K562 (cell line): ENCODE data around the gene PRSS22. TPM values are rescaled to one million over a fixed set of nuclear protein-coding genes. Genes with fewer than 3 reads are reported as not detected.

Experiments
- CEBPB ChIP-seq: fragments of 450-650 bp; IDR thresholded peaks from 2 replicates; pipeline ENCODE4 v1.6.1; 2016; ENCODE audit warnings: missing genetic modification characterization, missing compliant biosample characterization
- CHD4 ChIP-seq: fragments of 200-600 bp; sonication (generic); IDR thresholded peaks from 3 replicates; pipeline ENCODE4 v1.6.1; 2012; ENCODE audit warnings: low read depth, mild to moderate bottlenecking, mixed read lengths, low read length, inconsistent platforms; ENCODE audit not compliant: insufficient read depth, insufficient replicate concordance, poor library complexity, severe bottlenecking
- E2F8 ChIP-seq: fragments of 450-650 bp; IDR thresholded peaks from 2 replicates; pipeline ENCODE4 v1.7.1; 2018; ENCODE audit warnings: mild to moderate bottlenecking, low read depth; ENCODE audit not compliant: partially characterized antibody
- ETV6 ChIP-seq, 3 experiments: fragments of 150-350 bp in 1 of 3; sonication (generic) in 1 of 3; formaldehyde crosslinking in 1 of 3; IDR thresholded peaks; 2 replicates each; pipeline versions ENCODE4 v1.6.1 to v1.8.0; 2014 to 2022; ENCODE audit warnings: borderline replicate concordance in 2 of 3, low read depth in 2 of 3, antibody characterized with exemption in 1 of 3, low read length in 1 of 3, mild to moderate bottlenecking in 1 of 3, missing genetic modification reagents in 1 of 3
- FOXA1 ChIP-seq: fragments of 450-650 bp; IDR thresholded peaks from 2 replicates; pipeline ENCODE4 v1.6.1; 2016; ENCODE audit warnings: mild to moderate bottlenecking, borderline replicate concordance
- KAT8 ChIP-seq: fragments of 450-650 bp; IDR thresholded peaks from 2 replicates; pipeline ENCODE4 v1.6.1; 2016; ENCODE audit warnings: low read depth, mild to moderate bottlenecking
- MIER1 ChIP-seq: fragments of 450-650 bp; IDR thresholded peaks from 2 replicates; pipeline ENCODE4 v1.6.1; 2016; ENCODE audit warnings: antibody characterized with exemption, mild to moderate bottlenecking, low read depth
- PHB ChIP-seq: fragments of 250-450 bp; sonication (Bioruptor Pico); IDR thresholded peaks from 2 replicates; pipeline ENCODE4 v1.5.0; 2021
- POLR2B ChIP-seq: fragments of 450-650 bp; IDR thresholded peaks from 2 replicates; pipeline ENCODE4 v1.6.1; 2018; ENCODE audit warnings: low read depth; ENCODE audit not compliant: partially characterized antibody
- PRMT5 ChIP-seq: sonication (generic); formaldehyde crosslinking; IDR thresholded peaks from 2 replicates; pipeline ENCODE4 v1.5.0; 2020; ENCODE audit warnings: missing genetic modification reagents
- RBM39 ChIP-seq: fragments of 200-400 bp; formaldehyde crosslinking; optimal IDR thresholded peaks from 2 replicates; pipeline ENCODE3; 2018; ENCODE audit warnings: low read depth, low read length
- RERE ChIP-seq: sonication (generic); formaldehyde crosslinking; IDR thresholded peaks from 2 replicates; pipeline ENCODE4 v1.8.0; 2023; ENCODE audit warnings: missing genetic modification reagents, mild to moderate bottlenecking, borderline replicate concordance
- SAFB ChIP-seq: fragments of 200-400 bp; formaldehyde crosslinking; IDR thresholded peaks from 2 replicates; pipeline ENCODE4 v1.6.1; 2017; ENCODE audit warnings: low read depth, low read length, borderline replicate concordance
- SMARCB1 ChIP-seq: IDR thresholded peaks from 2 replicates; pipeline ENCODE4 v1.6.1; 2011; ENCODE audit warnings: improper control_type of control experiment, low read depth; ENCODE audit not compliant: insufficient read length
- TAF15 ChIP-seq: fragments of 200-400 bp; formaldehyde crosslinking; IDR thresholded peaks from 2 replicates; pipeline ENCODE4 v1.6.1; 2017; ENCODE audit warnings: mild to moderate bottlenecking, low read depth, low read length, moderate library complexity
- XRCC5 ChIP-seq: fragments of 200-400 bp; formaldehyde crosslinking; IDR thresholded peaks from 2 replicates; pipeline ENCODE4 v1.6.1; 2017; ENCODE audit warnings: low read depth, mild to moderate bottlenecking, low read length
- ZFPM2 ChIP-seq: fragments of 250-450 bp; sonication (Bioruptor Pico); IDR thresholded peaks from 2 replicates; pipeline ENCODE4 v1.5.1; 2022; ENCODE audit warnings: mild to moderate bottlenecking
- ZNF253 ChIP-seq: fragments of 250-450 bp; sonication (Bioruptor Pico); conservative IDR thresholded peaks from 2 replicates; pipeline ENCODE4 v1.6.1; 2021; ENCODE audit warnings: mild to moderate bottlenecking
- polyA plus RNA-seq, 8 experiments: library from polyadenylated mRNA; depleted of rRNA in 4 of 8; stranded (reverse) in 5 of 8; unstranded in 3 of 8; fragments of >200 nt; fragmentation: Nextera tagmentation in 2 of 8; fragmentation: Illumina TruSeq in 1 of 8; extraction: Ambion mirVana in 2 of 8; extraction: Trizol in 1 of 8; gene quantifications; 2 replicates each; pipeline versions ENCODE4 v1.2.1 to v1.2.3, GENCODE V29; 2011 to 2014; ENCODE audit warnings: inconsistent platforms in 1 of 8, missing spikeins in 1 of 8
- total RNA-seq, 7 experiments: library from RNA; depleted of rRNA in 6 of 7; stranded (reverse); fragments of >200 nt in 6 of 7; fragmentation: Illumina TruSeq in 2 of 7; extraction: Trizol in 2 of 7; gene quantifications; 2 replicates each; pipeline versions ENCODE4 v1.2.1 to v1.2.3, GENCODE V29; 2011 to 2021; ENCODE audit warnings: low replicate concordance in 1 of 7

The PRSS22 gene
- total and polyA plus RNA-seq, 9 of the 15 experiments (the other 6 are each of a cell fraction or from before 2014, with no cell fraction given): 0.13 to 0.42 TPM; not detected in 7

DNA sequence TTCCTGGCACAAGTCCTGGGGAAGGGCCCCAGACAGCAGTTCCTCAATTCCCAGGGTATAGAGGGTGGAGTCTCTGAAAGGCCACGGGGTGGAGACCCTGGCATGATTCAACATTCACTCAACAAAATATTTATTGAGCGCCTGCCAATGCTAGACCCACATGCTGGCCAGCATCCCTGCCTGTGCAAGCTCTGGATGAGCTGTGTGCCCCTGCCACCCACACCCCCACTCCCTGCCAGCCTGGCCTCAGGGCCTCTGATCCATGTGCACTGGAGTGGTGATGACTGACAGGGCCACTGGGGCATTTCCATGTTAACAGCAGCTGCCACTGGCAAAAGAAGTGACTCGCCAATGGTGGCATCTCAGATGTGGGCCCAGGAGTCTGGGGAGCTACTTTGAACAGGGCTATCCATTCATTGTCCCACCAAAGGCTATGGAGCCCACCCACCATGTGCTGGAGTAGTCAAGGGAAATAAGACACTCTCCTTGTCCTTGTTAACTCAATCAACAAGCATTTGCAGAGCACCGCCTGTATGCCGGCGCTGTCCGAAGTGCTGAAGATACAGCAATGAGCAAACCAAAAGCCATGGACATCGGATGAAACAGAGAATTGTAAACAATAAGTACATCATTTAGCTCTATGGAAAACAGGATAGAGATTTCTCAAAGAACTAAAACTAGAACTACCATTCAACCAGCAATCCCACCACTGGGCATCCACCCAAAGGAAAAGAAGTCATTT lies 3.0 kb upstream of the PRSS22 start (continued):
- peak; percentile 88 for TF ChIP-seq PRMT5 (CRISPR knock-in tag)
- no peak for TF ChIP-seq RERE
- TF ChIP-seq PHB (CRISPR knock-in tag): no peak
- TF ChIP-seq SAFB: no peak
- TF ChIP-seq XRCC5: no peak
- no peak for TF ChIP-seq ZNF253
- no peak for TF ChIP-seq RBM39
- no peak for TF ChIP-seq POLR2B
- no peak for TF ChIP-seq FOXA1
- no peak for TF ChIP-seq CHD4
- TF ChIP-seq TAF15: no peak
- TF ChIP-seq ZFPM2 (CRISPR knock-in tag): no peak
- no peak for TF ChIP-seq SMARCB1
- TF ChIP-seq ETV6 (IDR thresholded peaks at IDR 0.05; ENCODE audit: borderline replicate concordance in 1 of 2, low read depth in 2 of 2, low read length in 1 of 2): no peak
- no peak for TF ChIP-seq ETV6 (CRISPR knock-in tag; IDR thresholded peaks at IDR 0.05; ENCODE audit: borderline replicate concordance)
- TF ChIP-seq KAT8: no peak
- peak; percentile 99 for TF ChIP-seq MIER1
- no peak for TF ChIP-seq E2F8
- TF ChIP-seq CEBPB (tag): no peak
